ENCODE results near the gene ERICH6. TPM values are rescaled to one million over a fixed set of nuclear protein-coding genes. Genes with fewer than 3 reads are reported as not detected.
A peak's percentile ranks its signal among the peaks of the same experiment; 100 is the strongest.

ERICH6 gene
- total RNA-seq, 1 experiment from 2014 or later: not detected

GRCh38 chr3:150609988-150610387, 93.7 kb downstream of the ERICH6 start:
- no peaks in the 10 kb centered on the region for H3K9me3 ChIP-seq (ENCODE audit: low read length)
- peaks cover 65% of the 10 kb centered on the region for H4K20me1 ChIP-seq (ENCODE audit: low read length)
- intact Hi-C loops (cut with micrococcal nuclease): no loop called here
- H3K27ac ChIP-seq (ENCODE audit: low read length): no peak overlapping the region
- ChIA-PET POLR2A (ENCODE audit: unreplicated experiment) (no interaction called here), CTCF (no interaction called here)
- peak overlapping the region; percentile 8; the same call in 1 of the 2 replicates for H3K4me2 ChIP-seq (ENCODE audit: low read length)
- H3F3A ChIP-seq (ENCODE audit: low read length, unreplicated experiment): no peaks in the 10 kb centered on the region
- H3K4me3 ChIP-seq (ENCODE audit: low read length): no peak overlapping the region
- H3K9ac ChIP-seq (ENCODE audit: low read length): no peak overlapping the region
- peaks cover 95% of the 10 kb centered on the region for H3K79me2 ChIP-seq (ENCODE audit: low read length)
- ATAC-seq (no peak), DNase-seq (no peak)
- H2AFZ ChIP-seq (ENCODE audit: low read length): no peak overlapping the region
- BruUV-seq (replicated peaks): no TSS peak
- H3K9me2 ChIP-seq (replicated peaks; ENCODE audit: low read length): no peaks in the 10 kb centered on the region
- H3K4me1 ChIP-seq (ENCODE audit: insufficient read depth, low read length): peaks cover 19% of the 10 kb centered on the region
- no peaks in the 10 kb centered on the region for H3K27me3 ChIP-seq (ENCODE audit: low read length)
- TF ChIP-seq EZH2 (IDR thresholded peaks at IDR 0.05; ENCODE audit: low read length, unreplicated experiment) (no peak), EZH2phosphoT487 (IDR thresholded peaks at IDR 0.05; ENCODE audit: borderline replicate concordance, low read length) (no peak), CTCF (conservative IDR thresholded peaks at IDR 0.05; ENCODE audit: low read depth, low read length) (no peak)
- H3K36me3 ChIP-seq (ENCODE audit: low read depth, low read length): peaks cover 52% of the 10 kb centered on the region

Other genes starting within 250 kb of the ERICH6 start
- gene SERP1, start 157.4 kb downstream of the ERICH6 start, total RNA-seq (2014; rRNA removed): 439 and 552 TPM in 2 replicates
- gene EIF2A, start 157.1 kb downstream of the ERICH6 start, total RNA-seq (2014; rRNA removed): 67.9 and 92.4 TPM in 2 replicates
- gene SELENOT, start 100.6 kb downstream of the ERICH6 start, total RNA-seq (2014; rRNA removed): 109 and 119 TPM in 2 replicates
- 37.8 and 51.8 TPM in 2 replicates for gene SIAH2, start 59.2 kb upstream of the ERICH6 start, total RNA-seq (2014; rRNA removed)
- not detected in 2 replicates for gene MINDY4B, start 201.5 kb upstream of the ERICH6 start, total RNA-seq (2014; rRNA removed)

Data from PC-3 (cell line).